ENCODE measurements around the gene SYCP2.

Gene SYCP2

GRCh38 chr20:59948828-59949720 is 15.6 kb upstream of the SYCP2 start:
- H3K27ac ChIP-seq, result no peak overlapping the region
- TF ChIP-seq CTCF (IDR thresholded peaks at IDR 0.05), result peak; percentile 80
- TF ChIP-seq ZFX (IDR thresholded peaks at IDR 0.05; ENCODE audit: borderline replicate concordance), result no peak

- no peak for TF ChIP-seq ZFX (IDR thresholded peaks at IDR 0.05; ENCODE audit: borderline replicate concordance)
- no peak for TF ChIP-seq CTCF (IDR thresholded peaks at IDR 0.05)
- H3K27ac ChIP-seq, result no peak overlapping the region
Measured at GRCh38 chr20:59948212-59948611, 14.8 kb upstream of the SYCP2 start.

- TF ChIP-seq CTCF (IDR thresholded peaks at IDR 0.05) (no peak), ZFX (IDR thresholded peaks at IDR 0.05; ENCODE audit: borderline replicate concordance) (no peak)
- H3K27ac ChIP-seq, result no peak overlapping the region
Measured at GRCh38 chr20:59947376-59947775, 13.9 kb upstream of the SYCP2 start.

GRCh38 chr20:59945731-59946130 is 12.3 kb upstream of the SYCP2 start:
- TF ChIP-seq CTCF (IDR thresholded peaks at IDR 0.05) (no peak), ZFX (IDR thresholded peaks at IDR 0.05; ENCODE audit: borderline replicate concordance) (no peak)
- no peak overlapping the region for H3K27ac ChIP-seq

GRCh38 chr20:59945175-59945574 is 11.7 kb upstream of the SYCP2 start:
- H3K27ac ChIP-seq, result no peak overlapping the region
- TF ChIP-seq CTCF (IDR thresholded peaks at IDR 0.05), result no peak
- no peak for TF ChIP-seq ZFX (IDR thresholded peaks at IDR 0.05; ENCODE audit: borderline replicate concordance)

- no peak for TF ChIP-seq ZFX (IDR thresholded peaks at IDR 0.05; ENCODE audit: borderline replicate concordance)
- TF ChIP-seq CTCF (IDR thresholded peaks at IDR 0.05), result no peak
- H3K27ac ChIP-seq, result no peak overlapping the region
Measured at GRCh38 chr20:59944726-59945125, 11.3 kb upstream of the SYCP2 start.

- TF ChIP-seq ZFX (IDR thresholded peaks at IDR 0.05; ENCODE audit: borderline replicate concordance), result no peak
- no peak for TF ChIP-seq CTCF (IDR thresholded peaks at IDR 0.05)
- H3K27ac ChIP-seq, result no peak overlapping the region
Measured at GRCh38 chr20:59942245-59942644, 8.8 kb upstream of the SYCP2 start.

Measured in 22Rv1 (cell line).